ENCODE results near the gene SPOCK2.
A peak's percentile ranks its signal among the peaks of the same experiment; 100 is the strongest.

The SPOCK2 gene

GRCh38 chr10:72098836-72099599, 10.7 kb upstream of the SPOCK2 start:
- TF ChIP-seq CTCF (conservative IDR thresholded peaks at IDR 0.05) (no peak), ZFX (IDR thresholded peaks at IDR 0.05) (no peak)
- H3K27ac ChIP-seq = peak overlapping the region; percentile 3

- H3K27ac ChIP-seq = peak overlapping the region; percentile 67
- TF ChIP-seq CTCF (conservative IDR thresholded peaks at IDR 0.05) (no peak), ZFX (IDR thresholded peaks at IDR 0.05) (no peak)
Measured at GRCh38 chr10:72098301-72098835, 10.0 kb upstream of the SPOCK2 start.

GRCh38 chr10:72097448-72098300, 9.3 kb upstream of the SPOCK2 start:
- no peak for TF ChIP-seq ZFX (IDR thresholded peaks at IDR 0.05)
- TF ChIP-seq CTCF (conservative IDR thresholded peaks at IDR 0.05) = no peak
- H3K27ac ChIP-seq = peak overlapping the region; percentile 67

GRCh38 chr10:72096115-72097000, 8.0 kb upstream of the SPOCK2 start:
- peak overlapping the region; percentile 57 for H3K27ac ChIP-seq
- no peak for TF ChIP-seq ZFX (IDR thresholded peaks at IDR 0.05)
- no peak for TF ChIP-seq CTCF (conservative IDR thresholded peaks at IDR 0.05)

- TF ChIP-seq ZFX (IDR thresholded peaks at IDR 0.05) (no peak), CTCF (conservative IDR thresholded peaks at IDR 0.05) (no peak)
- peak overlapping the region; percentile 57 for H3K27ac ChIP-seq
Measured at GRCh38 chr10:72095195-72095594, 6.8 kb upstream of the SPOCK2 start.

- no peak overlapping the region for H3K27ac ChIP-seq
- TF ChIP-seq ZFX (IDR thresholded peaks at IDR 0.05) (no peak), CTCF (conservative IDR thresholded peaks at IDR 0.05) (no peak)
Measured at GRCh38 chr10:72094574-72094973, 6.2 kb upstream of the SPOCK2 start.
